Lung (tissue), 12 donors: ENCODE data around the gene PHF21B. TPM values are rescaled to one million over a fixed set of nuclear protein-coding genes. Genes with fewer than 3 reads are reported as not detected.

Experiments
- ATAC-seq: fragments of 200-7000 bp; cut with Tn5 transposase; one replicate; pipeline ENCODE4 v1.9.1; 2020; ENCODE audit warnings: moderate number of reproducible peaks; ENCODE audit not compliant: insufficient read depth, low FRiP score
- DNase-seq, 3 donors: peaks; one replicate each; pipeline ENCODE4 v3.0.0-alpha.2; 2013 to 2017
- H3K27ac ChIP-seq, 2 donors: one replicate each; pipeline ENCODE4 v1.5.1; 2013; ENCODE audit warnings: mild to moderate bottlenecking in 2 of 2, moderate library complexity in 2 of 2, control low read depth in 1 of 2, inconsistent platforms in 1 of 2, low read depth in 1 of 2, low read length in 1 of 2
- H3K27me3 ChIP-seq, 3 donors: one replicate each; pipeline ENCODE4 v1.5.1; 2013; ENCODE audit warnings: low read length in 2 of 3; ENCODE audit not compliant: control insufficient read depth in 3 of 3, insufficient read depth in 3 of 3
- H3K36me3 ChIP-seq, 4 donors: one replicate each; pipeline ENCODE4 v1.5.1; 2013; ENCODE audit warnings: low read length in 4 of 4, mild to moderate bottlenecking in 1 of 4, moderate library complexity in 1 of 4; ENCODE audit not compliant: control insufficient read depth in 4 of 4, insufficient read depth in 4 of 4
- H3K4me1 ChIP-seq, 5 donors: one replicate each; pipeline ENCODE4 v1.5.1; 2013; ENCODE audit warnings: low read length in 5 of 5, mild to moderate bottlenecking in 2 of 5, moderate library complexity in 1 of 5; ENCODE audit not compliant: control insufficient read depth in 5 of 5, insufficient read depth in 5 of 5
- H3K4me3 ChIP-seq: one replicate; pipeline ENCODE4 v1.5.1; 2013; ENCODE audit warnings: mild to moderate bottlenecking, control low read depth, moderate library complexity
- H3K9ac ChIP-seq, 2 donors: one replicate each; pipeline ENCODE4 v1.5.1; 2013; ENCODE audit warnings: low read length in 2 of 2, control low read depth in 1 of 2; ENCODE audit not compliant: insufficient read depth in 1 of 2
- H3K9me3 ChIP-seq, 4 donors: one replicate each; pipeline ENCODE4 v1.5.1; 2013; ENCODE audit warnings: low read length in 3 of 4, mild to moderate bottlenecking in 1 of 4, moderate library complexity in 1 of 4; ENCODE audit not compliant: control insufficient read depth in 4 of 4, insufficient read depth in 3 of 4
- WGBS, 2 donors: extraction: QIAGEN DNeasy Blood & Tissue Kit; methylation state at CpG; one replicate each; pipeline ENCODE4 v1.1.7; 2013; 5-methylcytosine and 5-hydroxymethylcytosine counted together
- polyA plus RNA-seq, 2 donors: library from polyadenylated mRNA; stranded (reverse); fragments of 200-250 nt; gene quantifications; one replicate each; pipeline ENCODE4 v1.2.1, GENCODE V29; 2013
- total RNA-seq, 2 donors: library from RNA; depleted of rRNA in 1 of 2; stranded (reverse); fragments of >200 nt in 1 of 2; gene quantifications; one replicate each; pipeline ENCODE4 v1.2.1, GENCODE V29; 2014 to 2021
- TF ChIP-seq, protein P1 (sequence below): IDR thresholded peaks from 2 replicates; pipeline ENCODE4 v1.5.1; 2012; ENCODE audit warnings: mild to moderate bottlenecking; ENCODE audit errors: control extremely low read depth, extremely low read depth
- donor health status: control.
- donor health status: control.
- donor health status: Bipolar disorder and iron deficiency.
- donor health status: healthy.
- donor health status: DM: yes; HTN: yes; CAD: no.

Gene PHF21B
- total and polyA plus RNA-seq, 4 donors: 0.03 to 0.43 (median 0.26) TPM

DNA sequence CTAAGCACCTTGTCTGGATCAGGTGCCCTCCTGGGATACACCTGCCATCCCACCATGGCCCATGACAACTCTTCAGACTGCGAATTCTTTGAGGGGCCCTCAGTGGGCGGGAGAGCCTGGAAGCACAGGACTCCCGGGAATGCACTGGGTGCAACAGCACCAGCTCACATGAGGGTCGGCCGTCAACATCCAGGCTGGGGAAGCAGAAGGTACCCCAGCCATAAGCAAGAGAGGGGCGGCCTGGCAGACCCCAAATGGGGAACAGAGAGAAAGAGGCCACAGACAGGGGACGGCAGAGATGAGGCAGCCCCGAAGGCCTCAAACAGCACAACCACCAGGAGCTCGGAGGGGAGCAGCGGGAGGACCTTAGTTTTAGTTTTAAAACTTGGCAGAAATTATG lies 94.4 kb downstream of the PHF21B start:
- WGBS, 2 donors: 88 to 91% methylated on average over 10 of the region's 10 CpGs
- ATAC-seq: no peak
- DNase-seq: no peak
- Histone ChIP-seq H3K27me3 (no peaks in the 10 kb centered on the region), H3K9me3 (peaks cover 0 to 10% (median 0%) of the 10 kb centered on the region in 4 donors), H3K36me3 (peaks cover 0 to 1% (median 0%) of the 10 kb centered on the region in 4 donors), H3K4me1 (no peaks in the 10 kb centered on the region), H3K4me3 (no peak overlapping the region), H3K27ac (no peak overlapping the region), H3K9ac (no peak overlapping the region)
- TF ChIP-seq, protein P1, sequence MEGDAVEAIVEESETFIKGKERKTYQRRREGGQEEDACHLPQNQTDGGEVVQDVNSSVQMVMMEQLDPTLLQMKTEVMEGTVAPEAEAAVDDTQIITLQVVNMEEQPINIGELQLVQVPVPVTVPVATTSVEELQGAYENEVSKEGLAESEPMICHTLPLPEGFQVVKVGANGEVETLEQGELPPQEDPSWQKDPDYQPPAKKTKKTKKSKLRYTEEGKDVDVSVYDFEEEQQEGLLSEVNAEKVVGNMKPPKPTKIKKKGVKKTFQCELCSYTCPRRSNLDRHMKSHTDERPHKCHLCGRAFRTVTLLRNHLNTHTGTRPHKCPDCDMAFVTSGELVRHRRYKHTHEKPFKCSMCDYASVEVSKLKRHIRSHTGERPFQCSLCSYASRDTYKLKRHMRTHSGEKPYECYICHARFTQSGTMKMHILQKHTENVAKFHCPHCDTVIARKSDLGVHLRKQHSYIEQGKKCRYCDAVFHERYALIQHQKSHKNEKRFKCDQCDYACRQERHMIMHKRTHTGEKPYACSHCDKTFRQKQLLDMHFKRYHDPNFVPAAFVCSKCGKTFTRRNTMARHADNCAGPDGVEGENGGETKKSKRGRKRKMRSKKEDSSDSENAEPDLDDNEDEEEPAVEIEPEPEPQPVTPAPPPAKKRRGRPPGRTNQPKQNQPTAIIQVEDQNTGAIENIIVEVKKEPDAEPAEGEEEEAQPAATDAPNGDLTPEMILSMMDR: no peak

DNA sequence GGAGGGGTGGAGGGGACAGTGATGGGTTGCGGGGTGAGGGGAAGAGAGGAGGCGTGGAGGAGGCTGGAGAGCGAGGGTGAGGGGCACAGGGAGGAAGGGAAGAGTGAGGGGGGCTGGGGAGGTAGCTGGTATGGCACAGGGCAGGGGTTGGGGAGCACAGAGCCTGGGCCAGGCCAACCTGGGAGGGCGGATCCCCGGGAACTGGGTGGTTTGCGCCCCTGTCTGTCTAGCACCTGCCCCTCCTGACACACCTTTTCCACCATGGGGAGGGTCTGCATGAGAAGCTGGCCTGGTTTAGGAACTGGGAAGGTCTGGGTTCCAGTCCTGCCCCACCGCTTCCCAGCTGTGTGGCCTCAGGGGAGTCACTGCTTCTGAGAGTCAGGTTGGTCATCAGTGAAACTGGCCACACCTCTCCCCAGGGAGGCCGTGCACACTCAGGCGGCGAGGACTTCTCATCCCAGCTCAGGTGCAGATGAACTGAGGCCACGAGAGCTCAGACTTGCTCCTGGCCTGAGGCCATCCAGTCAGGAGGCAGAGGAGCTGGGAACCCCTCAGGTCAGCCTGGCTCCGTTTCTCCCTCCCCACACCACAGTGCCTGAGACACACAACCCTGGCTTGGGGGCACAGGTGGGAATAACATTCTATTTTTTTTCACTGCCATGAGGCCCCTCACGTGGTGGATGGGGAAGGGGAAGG lies 95.6 kb downstream of the PHF21B start:
- no peaks in the 10 kb centered on the region for H3K4me1 ChIP-seq
- H3K27me3 ChIP-seq: no peaks in the 10 kb centered on the region
- DNase-seq (no peak), ATAC-seq (no peak)
- 82 to 91% methylated on average over 13 of the region's 13 CpGs for WGBS, 2 donors
- no peak overlapping the region for H3K4me3 ChIP-seq
- H3K36me3 ChIP-seq: peaks cover 0 to 2% (median 0%) of the 10 kb centered on the region in 4 donors
- TF ChIP-seq, protein P1: no peak
- H3K27ac ChIP-seq: no peak overlapping the region
- peaks cover 0 to 14% (median 0%) of the 10 kb centered on the region in 4 donors for H3K9me3 ChIP-seq
- no peak overlapping the region for H3K9ac ChIP-seq

DNA sequence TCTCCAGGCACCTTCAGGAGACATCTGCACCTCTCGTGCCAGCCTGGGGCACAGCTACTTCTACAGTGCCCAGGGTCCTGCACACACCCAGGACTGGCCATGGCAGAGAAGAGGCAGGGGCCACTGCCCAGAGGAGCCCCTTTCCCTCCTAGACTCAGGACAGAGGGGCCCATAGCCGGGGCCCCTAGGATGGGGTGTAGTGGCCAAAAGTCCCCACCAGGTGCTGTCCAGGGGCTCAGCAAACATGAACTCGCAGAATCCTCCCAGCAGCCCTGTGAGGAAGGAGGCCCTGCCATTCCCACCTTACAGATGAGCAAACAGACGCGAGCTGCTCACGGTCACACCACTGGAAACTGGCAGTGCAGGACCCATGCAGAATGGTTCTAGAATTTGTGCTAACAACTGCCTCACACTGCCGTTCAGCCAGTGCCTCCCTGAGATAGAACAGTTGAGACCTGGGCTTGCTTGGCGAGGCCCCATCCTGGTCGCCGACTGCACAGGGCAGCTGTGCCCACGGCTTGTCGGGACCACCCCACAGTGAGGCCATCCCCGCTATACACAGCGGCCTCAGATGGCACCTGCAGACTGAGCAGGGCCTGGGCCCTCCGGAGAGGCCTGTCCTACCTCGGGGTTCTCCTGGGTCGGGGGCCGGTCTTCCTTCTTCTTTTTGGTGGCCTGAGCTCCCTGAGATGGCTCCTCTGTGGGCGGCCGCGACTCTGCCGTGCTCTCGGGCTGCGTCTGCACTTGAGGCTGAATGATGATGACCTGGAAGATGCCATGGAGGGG lies 96.4 kb downstream of the PHF21B start:
- TF ChIP-seq, protein P1: no peak
- peaks cover 0 to 15% (median 0%) of the 10 kb centered on the region in 4 donors for H3K9me3 ChIP-seq
- ATAC-seq (no peak), DNase-seq (no peak)
- H3K27me3 ChIP-seq: no peaks in the 10 kb centered on the region
- H3K9ac ChIP-seq: no peak overlapping the region
- H3K36me3 ChIP-seq: peaks cover 0 to 2% (median 0%) of the 10 kb centered on the region in 4 donors
- no peaks in the 10 kb centered on the region for H3K4me1 ChIP-seq
- H3K4me3 ChIP-seq: no peak overlapping the region
- 91 to 92% methylated on average over 24 of the region's 24 CpGs for WGBS, 2 donors
- H3K27ac ChIP-seq: no peak overlapping the region
